Parathyroid adenoma (tissue), 2 donors: Measurements from ENCODE around the gene IFT57.

Experiments used
- H2AFZ ChIP-seq: fragments of 300-600 bp; sonication (generic); one replicate; pipeline ENCODE4 v1.7.0; 2017; ENCODE audit warnings: antibody characterized with exemption, mild to moderate bottlenecking
- H3K27ac ChIP-seq: fragments of 300-600 bp; sonication (generic); one replicate; pipeline ENCODE4 v1.7.0; 2017
- H3K27me3 ChIP-seq: fragments of 300-600 bp; sonication (generic); one replicate; pipeline ENCODE4 v1.7.0; 2017; ENCODE audit warnings: low read length; ENCODE audit not compliant: control insufficient read depth, insufficient read depth
- H3K36me3 ChIP-seq: fragments of 300-600 bp; sonication (generic); one replicate; pipeline ENCODE4 v1.7.0; 2017; ENCODE audit warnings: low read length; ENCODE audit not compliant: control insufficient read depth, insufficient read depth
- H3K4me1 ChIP-seq: fragments of 300-600 bp; sonication (generic); one replicate; pipeline ENCODE4 v1.7.0; 2017; ENCODE audit warnings: control low read depth
- H3K4me2 ChIP-seq: fragments of 300-600 bp; sonication (generic); one replicate; pipeline ENCODE4 v1.7.0; 2017; ENCODE audit warnings: low read length
- H3K4me3 ChIP-seq: fragments of 300-600 bp; sonication (generic); one replicate; pipeline ENCODE4 v1.7.0; 2017; ENCODE audit warnings: low read depth, low read length
- H3K79me2 ChIP-seq: fragments of 300-600 bp; sonication (generic); one replicate; pipeline ENCODE4 v1.7.0; 2017; ENCODE audit warnings: control low read depth
- H3K9ac ChIP-seq: fragments of 300-600 bp; sonication (generic); one replicate; pipeline ENCODE4 v1.7.0; 2017; ENCODE audit warnings: mild to moderate bottlenecking
- H3K9me3 ChIP-seq: fragments of 300-600 bp; sonication (generic); one replicate; pipeline ENCODE4 v1.7.0; 2017; ENCODE audit warnings: low read length; ENCODE audit not compliant: control insufficient read depth
- CTCF ChIP-seq: fragments of 300-600 bp; sonication (generic); IDR thresholded peaks from one replicate; pipeline ENCODE4 v1.7.0; 2017; ENCODE audit warnings: antibody characterized with exemption, mild to moderate bottlenecking
- donor health status: primary hyperparathyroidism.

The IFT57 gene

DNA sequence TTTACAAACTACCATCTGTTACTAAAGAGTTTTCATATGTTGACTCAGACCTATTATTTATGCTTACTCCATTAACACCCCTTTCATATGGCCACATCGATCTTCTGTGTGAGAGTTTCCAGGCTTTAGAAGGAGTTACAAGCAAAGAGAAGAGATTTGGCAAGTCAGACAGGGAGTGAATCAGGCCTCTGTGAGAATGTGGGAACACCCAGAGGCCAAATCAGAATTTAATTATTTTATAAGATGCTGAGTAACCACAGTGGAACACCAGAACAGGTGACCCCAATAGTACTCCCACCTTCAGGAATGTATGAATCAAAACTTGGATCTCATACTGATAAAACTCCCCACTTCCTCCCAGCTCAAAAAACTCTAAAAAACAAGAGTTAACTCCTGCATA lies 42.0 kb downstream of the IFT57 start:
- no peaks in the 10 kb centered on the region for H3K4me1 ChIP-seq
- no peaks in the 10 kb centered on the region for H3K36me3 ChIP-seq
- H3K4me3 ChIP-seq, result no peak overlapping the region
- H3K9ac ChIP-seq, result no peak overlapping the region
- H3K79me2 ChIP-seq, result no peaks in the 10 kb centered on the region
- no peak overlapping the region for H3K4me2 ChIP-seq
- no peak for TF ChIP-seq CTCF
- H3K27ac ChIP-seq, result no peak overlapping the region
- H2AFZ ChIP-seq, result no peak overlapping the region
- no peaks in the 10 kb centered on the region for H3K27me3 ChIP-seq
- H3K9me3 ChIP-seq, result no peaks in the 10 kb centered on the region

- Histone ChIP-seq H3K4me1 (no peaks in the 10 kb centered on the region), H3K4me2 (no peak overlapping the region), H3K9ac (no peak overlapping the region), H3K36me3 (no peaks in the 10 kb centered on the region), H2AFZ (no peak overlapping the region), H3K27me3 (no peaks in the 10 kb centered on the region), H3K4me3 (no peak overlapping the region), H3K27ac (no peak overlapping the region), H3K79me2 (no peaks in the 10 kb centered on the region), H3K9me3 (no peaks in the 10 kb centered on the region)
- no peak for TF ChIP-seq CTCF
These were observed 43.5 kb downstream of the IFT57 start for GRCh38 chr3:108178676-108179075.

GRCh38 chr3:108177536-108177935 lies 44.7 kb downstream of the IFT57 start:
- Histone ChIP-seq H2AFZ (no peak overlapping the region), H3K9me3 (no peaks in the 10 kb centered on the region), H3K27me3 (no peaks in the 10 kb centered on the region), H3K4me2 (no peak overlapping the region), H3K4me3 (no peak overlapping the region), H3K9ac (no peak overlapping the region), H3K27ac (no peak overlapping the region), H3K4me1 (no peaks in the 10 kb centered on the region), H3K79me2 (no peaks in the 10 kb centered on the region), H3K36me3 (no peaks in the 10 kb centered on the region)
- no peak for TF ChIP-seq CTCF

DNA sequence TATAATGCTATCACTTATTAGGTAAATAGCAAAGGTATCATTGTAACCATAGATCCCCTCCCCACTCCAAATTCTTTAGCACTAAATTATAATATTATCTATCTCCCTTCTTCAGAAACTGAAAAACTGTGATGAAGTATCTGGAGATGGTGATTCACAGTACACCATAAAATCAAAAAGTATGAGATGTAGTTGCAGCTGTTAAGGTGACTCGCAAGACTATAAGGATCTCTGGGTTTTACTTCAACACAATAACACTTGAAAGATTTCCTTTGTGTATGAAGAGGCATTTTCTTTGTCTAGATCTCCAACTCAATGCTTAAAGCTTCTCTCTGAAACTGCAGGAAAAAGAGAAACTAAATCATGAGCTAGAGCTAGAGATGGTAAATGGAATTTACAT lies 46.9 kb downstream of the IFT57 start:
- no peak for TF ChIP-seq CTCF
- Histone ChIP-seq H2AFZ (no peak overlapping the region), H3K4me1 (no peaks in the 10 kb centered on the region), H3K27ac (no peak overlapping the region), H3K4me3 (no peak overlapping the region), H3K27me3 (no peaks in the 10 kb centered on the region), H3K4me2 (no peak overlapping the region), H3K9me3 (no peaks in the 10 kb centered on the region), H3K9ac (no peak overlapping the region), H3K79me2 (no peaks in the 10 kb centered on the region), H3K36me3 (no peaks in the 10 kb centered on the region)

GRCh38 chr3:108171106-108171505 lies 51.1 kb downstream of the IFT57 start:
- Histone ChIP-seq H3K27me3 (no peaks in the 10 kb centered on the region), H3K4me3 (no peak overlapping the region), H3K36me3 (no peaks in the 10 kb centered on the region), H3K79me2 (no peaks in the 10 kb centered on the region), H3K9me3 (no peaks in the 10 kb centered on the region), H2AFZ (no peak overlapping the region), H3K4me2 (no peak overlapping the region), H3K27ac (no peak overlapping the region), H3K4me1 (no peaks in the 10 kb centered on the region), H3K9ac (no peak overlapping the region)
- no peak for TF ChIP-seq CTCF
